GM18861 (cell line): ENCODE measurements around the gene ECEL1.

Experiments
- ATAC-seq: cut with Tn5 transposase; IDR thresholded peaks from one replicate; pipeline ENCODE4 v1.9.1; 2021; ENCODE audit not compliant: unreplicated experiment

ECEL1 gene

GRCh38 chr2:232522623-232523401 is 35.2 kb upstream of the ECEL1 start:
- ATAC-seq, result no peak

- no peak for ATAC-seq
These were observed 34.5 kb upstream of the ECEL1 start for GRCh38 chr2:232521959-232522622.

- no peak for ATAC-seq
These were observed 33.5 kb upstream of the ECEL1 start for GRCh38 chr2:232521098-232521497.

DNA sequence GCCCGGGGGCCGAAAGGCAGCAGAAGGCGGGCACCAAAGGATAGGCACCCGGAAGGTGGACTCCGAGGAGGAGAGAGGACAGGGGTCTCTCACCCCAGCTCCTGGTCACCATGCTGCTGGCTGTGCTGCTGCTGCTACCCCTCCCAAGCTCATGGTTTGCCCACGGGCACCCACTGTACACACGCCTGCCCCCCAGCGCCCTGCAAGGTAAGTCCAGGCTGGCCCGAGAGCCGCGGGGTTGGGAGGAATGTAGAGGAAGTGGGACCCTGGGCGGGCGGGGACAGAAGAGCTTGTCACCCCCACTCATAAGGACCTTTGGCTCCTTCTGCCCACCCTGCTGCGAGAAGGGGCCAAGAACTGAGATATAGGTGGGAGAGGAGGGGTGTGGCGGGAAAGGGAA is 32.9 kb upstream of the ECEL1 start:
- no peak for ATAC-seq

DNA sequence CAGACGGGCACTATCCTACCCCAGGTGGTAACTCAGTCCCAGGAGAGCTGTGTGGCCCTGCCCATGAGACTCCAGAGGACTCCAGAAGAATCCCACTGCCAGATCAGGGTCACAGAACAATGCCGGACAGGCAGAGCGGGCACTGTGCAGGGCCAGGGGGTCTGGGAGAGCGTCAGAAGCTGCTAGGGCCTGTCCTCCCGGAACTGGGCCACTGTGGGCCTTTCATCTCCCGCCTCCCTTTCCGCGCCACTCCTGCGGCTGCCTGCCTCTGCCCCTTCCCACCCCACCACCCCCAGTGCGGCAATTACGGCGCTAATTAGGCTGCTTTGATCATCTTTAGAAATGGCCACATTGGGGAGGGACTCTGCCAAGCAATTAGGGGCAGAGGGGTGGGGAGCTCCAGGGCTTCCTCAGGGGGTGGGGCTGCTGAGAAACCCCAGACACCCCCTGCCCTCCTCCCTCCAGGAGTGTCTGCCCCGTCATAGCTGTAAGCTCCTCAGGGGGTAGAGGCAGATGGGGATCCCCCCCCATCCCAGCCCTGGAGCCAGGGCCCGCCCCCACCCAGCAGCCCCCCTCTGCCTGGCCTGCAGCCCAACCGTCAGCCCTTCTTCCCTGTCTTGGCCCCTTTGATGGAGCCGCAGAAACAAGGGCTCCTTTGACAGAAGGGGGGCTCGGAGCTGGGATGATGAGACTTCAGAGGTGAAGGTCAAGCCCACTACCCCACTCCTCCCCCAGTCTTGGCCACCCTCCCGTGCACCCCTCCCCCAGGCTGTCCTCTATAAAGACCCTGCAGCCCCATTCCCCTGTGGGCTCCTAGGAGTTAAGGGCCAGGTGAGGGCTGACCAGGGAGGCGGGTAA is 32.2 kb upstream of the ECEL1 start, which contains the start of gene PRSS56:
Gene PRSS56, plus strand, starts transcription at position 808 of the 858 bp plus-strand sequence. CDS start 211 bp downstream, outside the sequence.
- ATAC-seq, result no peak

DNA sequence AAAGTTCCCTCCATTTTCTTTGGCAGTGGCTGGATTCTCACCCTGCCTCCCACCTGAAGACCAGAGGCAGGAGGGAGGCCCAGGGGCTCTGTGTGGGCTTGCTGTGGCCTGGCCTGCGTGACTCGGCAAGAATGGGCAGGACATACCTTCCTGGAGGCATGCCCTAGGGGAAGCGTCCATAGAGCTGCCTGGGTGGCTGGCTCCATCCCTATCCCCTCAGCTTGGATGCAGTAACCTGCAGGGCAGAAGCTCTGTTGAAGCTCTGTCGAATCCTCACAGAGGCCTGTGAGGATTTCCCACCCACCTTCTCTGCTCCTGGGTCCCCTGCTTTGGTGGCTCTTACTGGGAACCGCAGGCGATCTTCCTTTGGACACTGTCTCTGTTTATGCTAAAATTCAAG is 31.2 kb upstream of the ECEL1 start:
- ATAC-seq, result no peak

GRCh38 chr2:232516551-232516950 is 28.9 kb upstream of the ECEL1 start:
- no peak for ATAC-seq

DNA sequence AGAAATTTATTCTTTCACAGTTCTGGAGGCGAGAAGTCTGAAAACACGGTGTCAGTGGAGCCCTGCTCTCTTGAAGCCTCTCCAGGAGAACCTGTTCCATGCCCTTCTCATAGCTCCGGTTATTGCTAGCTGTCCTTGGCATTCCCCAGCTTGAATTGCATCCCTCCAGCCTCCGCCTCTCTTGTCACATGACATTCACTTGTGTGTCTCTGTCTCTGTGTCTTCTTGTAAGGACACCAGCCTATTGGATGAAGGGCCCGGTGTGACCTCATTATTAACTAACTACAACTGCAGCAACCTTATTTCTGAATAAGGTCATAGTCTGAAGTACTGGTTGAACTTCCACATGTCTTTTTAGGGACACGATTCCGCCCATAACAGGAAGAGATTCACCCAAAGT is 28.0 kb upstream of the ECEL1 start:
- ATAC-seq, result no peak

DNA sequence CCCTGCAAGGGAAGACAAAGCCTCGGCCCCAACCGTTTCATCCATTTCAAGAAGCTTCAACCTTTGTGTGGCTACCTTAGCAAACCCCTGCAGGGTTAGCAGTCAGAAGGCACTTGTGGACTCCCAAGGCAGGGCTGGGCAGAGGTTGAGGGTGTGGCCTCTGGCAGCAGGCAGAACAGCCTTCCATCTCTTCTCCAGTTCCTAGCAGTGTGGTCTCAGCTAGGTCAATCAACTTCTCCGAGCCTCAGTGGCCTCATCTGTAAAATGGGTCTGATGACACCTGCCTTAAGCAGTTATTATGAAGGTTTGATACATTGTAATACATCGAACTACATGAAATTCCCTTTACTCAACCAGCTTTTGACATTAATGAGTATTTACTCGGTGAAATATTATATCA is 25.7 kb upstream of the ECEL1 start:
- ATAC-seq, result no peak

- ATAC-seq, result no peak
These were observed 25.0 kb upstream of the ECEL1 start for GRCh38 chr2:232512602-232513001.

DNA sequence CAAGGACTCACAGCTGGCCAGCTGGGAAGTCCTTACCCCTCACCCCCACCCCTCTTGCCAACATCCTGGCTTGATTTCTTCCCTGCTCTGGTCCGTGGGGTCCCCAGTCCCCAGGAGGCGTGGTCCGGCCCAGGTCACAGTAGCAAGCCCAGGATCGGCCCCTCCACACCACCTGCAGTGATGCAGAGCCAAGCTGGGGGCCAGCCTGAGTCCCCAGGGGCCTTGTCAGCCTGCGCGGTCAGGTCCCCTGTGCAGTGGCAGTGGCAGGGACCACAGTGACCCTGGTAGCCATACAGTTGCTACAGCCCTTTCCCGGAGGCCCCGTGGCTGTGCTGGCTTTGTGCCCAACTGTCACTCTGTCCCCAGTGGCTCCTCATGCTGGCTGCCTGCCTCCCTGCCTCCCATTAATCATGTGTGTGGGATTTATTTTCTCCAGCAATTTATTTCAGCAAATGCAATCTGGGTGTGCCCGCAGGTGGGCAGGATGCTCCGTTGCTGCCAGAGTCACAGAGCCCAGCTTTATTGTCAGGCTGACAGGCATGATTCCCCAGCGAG is 23.8 kb upstream of the ECEL1 start:
- no peak for ATAC-seq

GRCh38 chr2:232508251-232508650 is 20.6 kb upstream of the ECEL1 start:
- ATAC-seq, result no peak

GRCh38 chr2:232506709-232507108 is 19.1 kb upstream of the ECEL1 start:
- ATAC-seq, result no peak

- ATAC-seq, result no peak
These were observed 18.2 kb upstream of the ECEL1 start for GRCh38 chr2:232505856-232506255.

DNA sequence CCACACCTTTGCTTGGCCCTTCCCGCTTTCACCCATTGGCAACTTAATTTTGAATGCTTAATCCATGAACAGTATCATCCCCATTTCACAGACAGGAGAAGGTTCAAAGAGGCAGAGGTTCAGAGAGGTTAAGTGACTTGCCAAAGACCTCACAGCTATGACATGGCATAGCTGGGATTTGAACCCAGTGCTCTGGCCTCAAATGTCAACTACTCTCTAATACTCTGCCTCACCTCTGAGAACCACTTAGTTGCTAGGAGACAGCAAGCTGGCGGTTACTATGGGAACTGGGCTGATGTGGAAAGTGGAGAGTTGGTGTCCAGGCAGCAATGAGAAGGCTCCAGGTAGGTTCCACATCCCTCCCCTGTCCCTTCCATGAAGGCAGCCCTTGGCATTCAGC is 16.8 kb upstream of the ECEL1 start:
- ATAC-seq, result no peak

DNA sequence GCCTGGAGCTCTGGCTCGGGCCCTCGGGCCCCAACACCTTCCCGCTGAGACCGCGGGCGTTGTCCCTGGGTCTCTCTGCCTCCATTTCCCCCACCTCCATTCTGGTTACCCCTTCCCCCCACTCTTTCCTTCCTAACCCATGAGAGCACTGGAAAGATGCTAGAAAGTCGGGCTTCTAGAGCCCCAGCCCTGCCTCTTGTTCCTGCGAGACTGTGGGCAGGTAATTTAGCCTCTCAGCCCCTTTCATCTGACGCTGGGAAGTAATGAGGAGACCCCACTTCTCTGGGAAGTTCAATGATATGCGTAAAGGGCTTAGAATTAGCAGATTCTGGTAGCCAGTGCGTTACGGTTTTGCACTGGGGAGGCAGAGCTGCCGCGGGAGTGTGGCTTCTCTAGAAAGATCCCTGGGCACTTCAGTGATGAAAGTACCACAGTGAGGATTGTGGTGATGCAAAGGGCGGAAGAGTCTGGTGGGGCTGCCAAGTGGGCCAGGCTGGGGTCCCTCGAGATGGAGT is 16.2 kb upstream of the ECEL1 start:
- ATAC-seq, result no peak

DNA sequence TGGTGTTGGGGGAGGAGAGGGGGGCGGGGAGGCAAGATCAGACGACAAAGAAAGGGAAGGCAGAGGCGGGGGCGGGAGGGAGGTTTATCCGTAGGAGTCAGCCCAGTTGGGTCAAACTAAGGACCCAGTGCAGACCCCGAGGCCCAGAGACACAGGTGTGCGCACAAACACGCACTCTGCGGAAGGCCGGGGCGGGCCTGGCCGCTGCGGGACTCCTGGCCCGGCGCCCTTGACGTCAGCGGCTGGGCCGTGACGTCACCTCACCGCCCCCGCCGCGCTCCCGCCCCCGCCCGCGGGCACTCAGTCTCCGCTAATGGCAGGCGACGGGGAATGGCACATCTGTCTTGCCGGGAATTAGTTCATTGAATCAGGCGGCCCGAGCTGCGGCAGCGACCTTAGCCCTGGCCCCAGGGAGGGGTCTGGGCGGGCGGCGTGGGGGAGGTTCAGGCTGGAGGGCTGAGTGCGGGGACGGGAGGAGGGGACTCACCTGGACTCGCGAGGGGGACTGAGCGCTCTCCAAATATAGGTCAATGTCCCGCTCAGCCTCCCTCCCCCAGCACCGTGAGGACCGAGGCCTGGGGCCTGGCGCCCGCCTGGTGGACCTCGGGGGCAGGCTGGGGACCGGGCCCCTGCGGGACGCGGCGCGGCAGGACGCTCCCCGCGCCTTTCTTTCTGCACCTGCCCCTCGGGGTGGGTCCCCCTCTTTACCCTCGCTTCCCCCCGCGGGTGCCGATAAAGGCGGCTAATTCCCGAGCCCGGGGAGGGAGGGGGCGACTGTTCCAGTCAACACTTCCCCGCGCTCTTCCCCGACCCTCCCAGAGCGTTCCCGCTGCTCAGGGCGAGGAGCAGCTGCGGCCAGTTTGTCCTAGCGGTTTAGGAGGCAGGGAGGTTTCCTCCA is 15.5 kb upstream of the ECEL1 start:
- no peak for ATAC-seq

DNA sequence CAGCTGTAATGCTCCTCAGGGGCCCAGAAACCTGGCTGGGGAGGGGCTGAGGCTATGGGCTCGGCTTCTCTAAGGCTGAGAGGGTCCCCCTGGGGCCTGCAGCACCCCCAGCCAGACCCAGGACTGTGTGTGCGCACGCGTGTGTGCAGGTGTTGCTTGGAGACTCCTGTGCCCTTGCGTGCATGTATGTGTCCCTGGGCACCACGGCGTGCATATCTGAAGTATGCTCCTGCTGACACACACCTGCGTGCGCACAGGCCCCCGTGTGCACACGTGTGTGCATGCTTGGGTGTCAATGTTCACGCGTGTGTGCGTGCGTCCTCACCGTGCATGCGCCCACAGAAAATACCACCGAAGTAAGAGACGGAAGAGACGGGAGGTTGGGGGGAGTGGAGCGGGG is 14.9 kb upstream of the ECEL1 start:
- ATAC-seq, result no peak

DNA sequence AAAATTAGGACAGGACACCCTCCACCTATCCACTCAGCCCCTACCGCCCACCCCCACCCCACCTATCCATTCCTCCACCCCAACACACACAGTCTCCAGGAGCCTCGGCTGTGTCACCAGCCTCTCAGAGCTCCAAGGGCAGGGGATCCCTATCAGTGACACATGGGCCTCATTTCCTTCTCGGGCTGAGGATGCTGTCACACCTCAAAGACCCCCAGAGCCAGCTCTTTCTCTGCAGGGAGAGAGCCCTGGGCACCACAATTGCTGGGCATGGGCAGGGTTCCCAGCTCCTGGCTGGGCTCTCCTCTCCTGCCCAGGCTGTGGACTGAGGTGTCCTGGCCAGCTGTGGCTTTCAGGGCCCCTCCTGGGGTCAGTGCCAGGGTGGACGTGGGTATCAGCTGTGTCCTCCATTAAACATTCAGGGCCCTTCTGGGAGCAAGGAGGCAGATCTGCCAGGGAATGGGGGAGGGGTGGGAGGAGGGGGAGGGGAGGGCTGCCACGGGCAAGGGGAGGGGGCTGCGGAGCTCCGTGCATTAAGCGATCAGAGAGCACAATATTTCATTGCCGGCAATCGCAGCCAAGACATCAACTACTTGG is 14.3 kb upstream of the ECEL1 start:
- no peak for ATAC-seq

DNA sequence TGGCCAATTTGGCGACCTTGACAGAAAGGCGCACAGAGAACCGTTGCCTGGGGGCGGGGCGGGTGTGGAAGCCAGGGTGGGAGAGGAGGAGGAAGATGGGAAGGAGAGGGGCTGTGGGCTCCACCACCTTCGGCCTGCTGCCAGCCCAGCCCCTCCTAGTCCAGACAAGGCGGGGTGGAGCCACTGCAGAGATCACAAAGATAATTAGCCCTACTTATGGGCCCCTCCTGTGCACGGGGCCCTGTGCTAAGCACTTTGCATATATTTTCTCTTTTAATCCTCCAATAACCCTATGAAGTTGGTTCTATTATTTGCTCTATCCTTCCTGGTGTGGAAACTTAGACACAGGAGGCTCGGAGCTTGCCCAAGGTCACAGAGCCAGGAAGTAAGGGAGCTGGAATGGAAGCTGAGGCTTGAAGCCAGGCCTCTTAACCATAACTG is 13.7 kb upstream of the ECEL1 start:
- ATAC-seq, result no peak
